Measurements from ENCODE around the gene ARMC7.
"Not testable (repeated sequence)": the region's sequence is repeated elsewhere in the genome, so short reads cannot be mapped to it uniquely, and the experiment has no call there.

Gene ARMC7

GRCh38 chr17:75069783-75070182, 40.0 kb upstream of the ARMC7 start:
- ChIA-PET POLR2A (interaction anchor here (1.8 kb wide), 1 partner anchor 55 kb away, joined by 7 read pairs; no protein-coding TSS in a partner anchor), CTCF (interaction anchor here (0.7 to 9.2 kb wide), 16 partner anchors 8 to 136 kb away, joined by 3 to 107 read pairs (median 4); partner anchors contain the start of gene NUP85)
- H3K9me3 ChIP-seq (ENCODE audit: control extremely low read depth in 1 of 5, control insufficient read depth in 4 of 5, insufficient read depth in 2 of 5, low read depth in 1 of 5, low read length in 4 of 5) = no peaks in the 10 kb centered on the region
- peak; percentile 34 to 56 (median 51) for DNase-seq
- H3K27me3 ChIP-seq (replicated peaks in 2 of 5; ENCODE audit: control insufficient read depth in 4 of 5, insufficient read depth in 5 of 5, low read length in 4 of 5) = no peaks in the 10 kb centered on the region
- H3K27ac ChIP-seq (ENCODE audit: insufficient read depth in 1 of 2, low read depth in 1 of 2, low read length in 2 of 2, poor library complexity in 1 of 2, severe bottlenecking in 2 of 2) = no peak overlapping the region
- H3K4me3 ChIP-seq (ENCODE audit: control insufficient read depth in 1 of 7, extremely low read depth in 1 of 7, insufficient read depth in 4 of 7, low read depth in 2 of 7, low read length in 6 of 7) = no peak overlapping the region
- WGBS (ENCODE audit: insufficient coverage) = 100% methylated on average over 1 of the region's 2 CpGs
- H3K36me3 ChIP-seq (ENCODE audit: control insufficient read depth in 4 of 4, insufficient read depth in 4 of 4, low read length in 3 of 4) = peaks cover 0 to 8% (median 5%) of the 10 kb centered on the region in 4 experiments
- peaks cover 0 to 21% (median 18%) of the 10 kb centered on the region in 4 experiments for H3K4me1 ChIP-seq (ENCODE audit: control extremely low read depth in 1 of 4, control insufficient read depth in 4 of 4, insufficient read depth in 4 of 4, low read length in 3 of 4)

GRCh38 chr17:75071478-75072271, 38.1 kb upstream of the ARMC7 start:
- H3K4me1 ChIP-seq (ENCODE audit: control extremely low read depth in 1 of 4, control insufficient read depth in 4 of 4, insufficient read depth in 4 of 4, low read length in 3 of 4); H3K36me3 ChIP-seq (ENCODE audit: control insufficient read depth in 4 of 4, insufficient read depth in 4 of 4, low read length in 3 of 4); H3K27ac ChIP-seq (ENCODE audit: insufficient read depth in 1 of 2, low read depth in 1 of 2, low read length in 2 of 2, poor library complexity in 1 of 2, severe bottlenecking in 2 of 2); H3K27me3 ChIP-seq (replicated peaks in 2 of 5; ENCODE audit: control insufficient read depth in 4 of 5, insufficient read depth in 5 of 5, low read length in 4 of 5); POLR2A ChIA-PET; H3K4me3 ChIP-seq (ENCODE audit: control insufficient read depth in 1 of 7, extremely low read depth in 1 of 7, insufficient read depth in 4 of 7, low read depth in 2 of 7, low read length in 6 of 7); H3K9me3 ChIP-seq (ENCODE audit: control extremely low read depth in 1 of 5, control insufficient read depth in 4 of 5, insufficient read depth in 2 of 5, low read depth in 1 of 5, low read length in 4 of 5): not testable (repeated sequence)
- peak in 1 of 3 donors; percentile 47 for DNase-seq
- 90% methylated on average over 5 of the region's 8 CpGs for WGBS (ENCODE audit: insufficient coverage)
- CTCF ChIA-PET = interaction anchor here (0.5 to 9.2 kb wide), 8 partner anchors 11 to 54 kb away, joined by 3 to 107 read pairs (median 4); partner anchors contain the start of gene SLC16A5

DNA sequence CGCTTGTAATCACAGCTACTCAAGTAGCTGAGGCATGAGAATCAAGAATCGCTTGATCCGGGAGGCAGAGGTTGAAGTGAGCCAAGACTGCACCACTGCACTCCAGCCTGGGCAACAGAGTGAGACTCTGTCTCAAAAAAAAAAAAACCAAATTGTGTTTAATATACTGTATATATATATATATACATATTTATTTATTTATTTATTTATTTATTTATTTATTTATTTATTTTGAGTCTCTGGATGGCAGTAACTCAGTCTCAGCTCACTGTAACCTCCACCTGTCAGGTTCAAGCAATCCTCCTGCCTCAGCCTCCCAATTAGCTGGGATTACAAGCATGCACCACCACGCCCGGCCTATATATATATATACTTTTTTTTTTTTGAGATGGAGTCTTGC, 36.9 kb upstream of the ARMC7 start:
- H3K36me3 ChIP-seq (ENCODE audit: control insufficient read depth in 4 of 4, insufficient read depth in 4 of 4, low read length in 3 of 4); H3K9me3 ChIP-seq (ENCODE audit: control extremely low read depth in 1 of 5, control insufficient read depth in 4 of 5, insufficient read depth in 2 of 5, low read depth in 1 of 5, low read length in 4 of 5); POLR2A ChIA-PET; H3K27me3 ChIP-seq (replicated peaks in 2 of 5; ENCODE audit: control insufficient read depth in 4 of 5, insufficient read depth in 5 of 5, low read length in 4 of 5); H3K27ac ChIP-seq (ENCODE audit: insufficient read depth in 1 of 2, low read depth in 1 of 2, low read length in 2 of 2, poor library complexity in 1 of 2, severe bottlenecking in 2 of 2); DNase-seq; H3K4me3 ChIP-seq (ENCODE audit: control insufficient read depth in 1 of 7, extremely low read depth in 1 of 7, insufficient read depth in 4 of 7, low read depth in 2 of 7, low read length in 6 of 7): not testable (repeated sequence)
- CTCF ChIA-PET = interaction anchor here (0.9 to 9.2 kb wide), 8 partner anchors 13 to 130 kb away, joined by 3 to 107 read pairs (median 6); partner anchors contain the start of gene SLC16A5
- 100% methylated on average over 3 of the region's 5 CpGs for WGBS (ENCODE audit: insufficient coverage)
- peaks cover 0 to 14% (median 9%) of the 10 kb centered on the region in 4 experiments for H3K4me1 ChIP-seq (ENCODE audit: control extremely low read depth in 1 of 4, control insufficient read depth in 4 of 4, insufficient read depth in 4 of 4, low read length in 3 of 4)

GRCh38 chr17:75073618-75074047, 36.1 kb upstream of the ARMC7 start:
- WGBS (ENCODE audit: insufficient coverage) = 85% methylated on average over 5 of the region's 5 CpGs
- no peak overlapping the region for H3K4me3 ChIP-seq (ENCODE audit: control insufficient read depth in 1 of 7, extremely low read depth in 1 of 7, insufficient read depth in 4 of 7, low read depth in 2 of 7, low read length in 6 of 7)
- DNase-seq = no peak
- ChIA-PET POLR2A (interaction anchor here (0.6 kb wide), 1 partner anchor 12 kb away, joined by 7 read pairs; no protein-coding TSS in a partner anchor), CTCF (interaction anchor here (0.9 to 9.2 kb wide), 7 partner anchors 13 to 129 kb away, joined by 3 to 107 read pairs (median 7); partner anchors contain the start of gene SLC16A5)
- no peak overlapping the region for H3K27ac ChIP-seq (ENCODE audit: insufficient read depth in 1 of 2, low read depth in 1 of 2, low read length in 2 of 2, poor library complexity in 1 of 2, severe bottlenecking in 2 of 2)
- no peaks in the 10 kb centered on the region for H3K9me3 ChIP-seq (ENCODE audit: control extremely low read depth in 1 of 5, control insufficient read depth in 4 of 5, insufficient read depth in 2 of 5, low read depth in 1 of 5, low read length in 4 of 5)
- H3K4me1 ChIP-seq (ENCODE audit: control extremely low read depth in 1 of 4, control insufficient read depth in 4 of 4, insufficient read depth in 4 of 4, low read length in 3 of 4) = peaks cover 0 to 19% (median 9%) of the 10 kb centered on the region in 4 experiments
- H3K27me3 ChIP-seq (replicated peaks in 2 of 5; ENCODE audit: control insufficient read depth in 4 of 5, insufficient read depth in 5 of 5, low read length in 4 of 5) = no peaks in the 10 kb centered on the region
- no peaks in the 10 kb centered on the region for H3K36me3 ChIP-seq (ENCODE audit: control insufficient read depth in 4 of 4, insufficient read depth in 4 of 4, low read length in 3 of 4)

GRCh38 chr17:75074532-75074931, 35.2 kb upstream of the ARMC7 start:
- Histone ChIP-seq H3K36me3 (ENCODE audit: control insufficient read depth in 4 of 4, insufficient read depth in 4 of 4, low read length in 3 of 4) (no peaks in the 10 kb centered on the region), H3K4me1 (ENCODE audit: control extremely low read depth in 1 of 4, control insufficient read depth in 4 of 4, insufficient read depth in 4 of 4, low read length in 3 of 4) (peaks cover 0 to 20% (median 9%) of the 10 kb centered on the region in 4 experiments), H3K27ac (ENCODE audit: insufficient read depth in 1 of 2, low read depth in 1 of 2, low read length in 2 of 2, poor library complexity in 1 of 2, severe bottlenecking in 2 of 2) (no peak overlapping the region), H3K4me3 (ENCODE audit: control insufficient read depth in 1 of 7, extremely low read depth in 1 of 7, insufficient read depth in 4 of 7, low read depth in 2 of 7, low read length in 6 of 7) (no peak overlapping the region), H3K27me3 (replicated peaks in 2 of 5; ENCODE audit: control insufficient read depth in 4 of 5, insufficient read depth in 5 of 5, low read length in 4 of 5) (no peaks in the 10 kb centered on the region), H3K9me3 (ENCODE audit: control extremely low read depth in 1 of 5, control insufficient read depth in 4 of 5, insufficient read depth in 2 of 5, low read depth in 1 of 5, low read length in 4 of 5) (no peaks in the 10 kb centered on the region)
- ChIA-PET POLR2A (interaction anchor here (0.6 kb wide), 1 partner anchor 13 kb away, joined by 3 read pairs; the partner anchor contains the start of gene SLC16A5), CTCF (interaction anchor here (0.8 to 9.2 kb wide), 7 partner anchors 9 to 50 kb away, joined by 3 to 107 read pairs (median 5); partner anchors contain the start of gene SLC16A5)
- WGBS (ENCODE audit: insufficient coverage) = 90% methylated on average over 13 of the region's 14 CpGs
- DNase-seq = no peak

- CTCF ChIA-PET = interaction anchor here (0.7 to 9.2 kb wide), 10 partner anchors 8 to 95 kb away, joined by 3 to 107 read pairs (median 6); partner anchors contain the start of genes NT5C and SLC16A5
- WGBS (ENCODE audit: insufficient coverage) = no CpG with 5 or more reads among the region's 4 CpGs
- Histone ChIP-seq H3K27me3 (replicated peaks in 2 of 5; ENCODE audit: control insufficient read depth in 4 of 5, insufficient read depth in 5 of 5, low read length in 4 of 5) (no peaks in the 10 kb centered on the region), H3K36me3 (ENCODE audit: control insufficient read depth in 4 of 4, insufficient read depth in 4 of 4, low read length in 3 of 4) (no peaks in the 10 kb centered on the region), H3K27ac (ENCODE audit: insufficient read depth in 1 of 2, low read depth in 1 of 2, low read length in 2 of 2, poor library complexity in 1 of 2, severe bottlenecking in 2 of 2) (no peak overlapping the region), H3K4me1 (ENCODE audit: control extremely low read depth in 1 of 4, control insufficient read depth in 4 of 4, insufficient read depth in 4 of 4, low read length in 3 of 4) (peaks cover 0 to 20% (median 9%) of the 10 kb centered on the region in 4 experiments), H3K9me3 (ENCODE audit: control extremely low read depth in 1 of 5, control insufficient read depth in 4 of 5, insufficient read depth in 2 of 5, low read depth in 1 of 5, low read length in 4 of 5) (no peaks in the 10 kb centered on the region), H3K4me3 (ENCODE audit: control insufficient read depth in 1 of 7, extremely low read depth in 1 of 7, insufficient read depth in 4 of 7, low read depth in 2 of 7, low read length in 6 of 7) (no peak overlapping the region)
- DNase-seq = no peak
- POLR2A ChIA-PET = interaction anchor here (0.7 kb wide), 1 partner anchor 93 kb away, joined by 3 read pairs; no protein-coding TSS in a partner anchor
These were observed 34.0 kb upstream of the ARMC7 start for GRCh38 chr17:75075597-75076336.

Data from common myeloid progenitor, CD34-positive (primary cell).